Stimulated activated CD4-positive, alpha-beta T cell treated with anti-CD3 and anti-CD28 coated beads, Interleukin-4, amount 100 ng/mL, for 48 hours (primary cell): Measurements from ENCODE around the gene OR1S2.
"Not testable (repeated sequence)": the region's sequence is repeated elsewhere in the genome, so short reads cannot be mapped to it uniquely, and the experiment has no call there.

Source experiments
- DNase-seq, 2 donors: peaks; one replicate each; pipeline ENCODE4 v3.0.0-alpha.2; 2020; ENCODE audit warnings: low read depth in 2 of 2

The OR1S2 gene

GRCh38 chr11:58204042-58204441 lies at the start of gene OR1S2:
Gene OR1S2, minus strand, starts transcription at chr11:58204142. Its CDS starts 0 bp downstream, at chr11:58204142.
- no peak for DNase-seq

GRCh38 chr11:58243954-58244353 lies 40.0 kb upstream of the OR1S2 start:
- no peak for DNase-seq

GRCh38 chr11:58227956-58228615 lies 24.1 kb upstream of the OR1S2 start:
- no peak for DNase-seq

GRCh38 chr11:58222721-58223120 lies 18.8 kb upstream of the OR1S2 start:
- no peak for DNase-seq

- DNase-seq = no peak
Measured at GRCh38 chr11:58216476-58216875, 12.5 kb upstream of the OR1S2 start.

GRCh38 chr11:58212420-58212819 lies 8.5 kb upstream of the OR1S2 start, which contains the start of gene OR1S1:
Gene OR1S1, plus strand, starts transcription at chr11:58212720.
- not testable (repeated sequence) for DNase-seq

GRCh38 chr11:58199271-58199670 lies 4.7 kb downstream of the OR1S2 start:
- no peak for DNase-seq

GRCh38 chr11:58195939-58196338 lies 8.0 kb downstream of the OR1S2 start:
- DNase-seq = no peak

- no peak for DNase-seq
Measured at GRCh38 chr11:58193391-58193790, 10.6 kb downstream of the OR1S2 start.

- DNase-seq = no peak
Measured at GRCh38 chr11:58192229-58192628, 11.7 kb downstream of the OR1S2 start.

GRCh38 chr11:58188770-58189169 lies 15.2 kb downstream of the OR1S2 start, which contains the start of gene OR9Q2:
Gene OR9Q2, plus strand, starts transcription at chr11:58189070. Its CDS starts 1,421 bp downstream, at chr11:58190491.
- no peak for DNase-seq

GRCh38 chr11:58186938-58187337 lies 17.0 kb downstream of the OR1S2 start:
- DNase-seq = no peak

GRCh38 chr11:58179648-58180047 lies 24.3 kb downstream of the OR1S2 start:
- DNase-seq = no peak

- no peak for DNase-seq
Measured at GRCh38 chr11:58178444-58178843, 25.5 kb downstream of the OR1S2 start.

- no peak for DNase-seq
Measured at GRCh38 chr11:58177409-58178054, 26.4 kb downstream of the OR1S2 start.

GRCh38 chr11:58165504-58166106 lies 38.3 kb downstream of the OR1S2 start:
- no peak for DNase-seq

- DNase-seq = no peak
Measured at GRCh38 chr11:58164990-58165389, 39.0 kb downstream of the OR1S2 start.

- DNase-seq = no peak
Measured at GRCh38 chr11:58164389-58164788, 39.6 kb downstream of the OR1S2 start.
